GM12878 (cell line): ENCODE data around the gene GAMT. TPM values are rescaled to one million over a fixed set of nuclear protein-coding genes. Genes with fewer than 3 reads are reported as not detected.

Experiments
- ATAC-seq: fragments of 200-7000 bp; cut with Tn5 transposase; 3 replicates; pipeline ENCODE4 v1.9.1; 2020; ENCODE audit warnings: mild to moderate bottlenecking, moderate library complexity
- BruUV-seq: library from RNA; stranded (reverse); fragments of 400-500 nt; replicated peaks from 2 replicates; lab custom pipeline; 2021; lab: Mats Ljungman, UMichigan
- CTCF ChIA-PET: fragments of 300-600 bp; sonication (Branson Sonifier 250); formaldehyde crosslinking; extraction: SDS; loops from one replicate; lab custom pipeline; 2021; ENCODE audit warnings: inconsistent platforms; lab: Yijun Ruan, JAX
- POLR2A ChIA-PET: fragments of 350-600 bp; formaldehyde crosslinking; extraction: SDS; loops from one replicate; lab custom pipeline; 2021; ENCODE audit warnings: inconsistent platforms; lab: Charles Lee
- RAD21 ChIA-PET: fragments of 300-600 bp; sonication (Branson Sonifier 250); formaldehyde crosslinking; loops from one replicate; lab custom pipeline; 2023; ENCODE audit warnings: antibody characterized with exemption; ENCODE audit not compliant: unreplicated experiment; lab: Charles Lee
- SMC1A ChIA-PET: fragments of 300-600 bp; sonication (Branson Sonifier 250); formaldehyde crosslinking; loops from one replicate; lab custom pipeline; 2023; ENCODE audit not compliant: unreplicated experiment, uncharacterized antibody; lab: Charles Lee
- DNase-seq: peaks from one replicate; pipeline ENCODE4 v3.0.0-alpha.2; 2011; ENCODE audit warnings: low read depth, low spot score
- FAIRE-seq: peaks from 3 replicates; lab custom pipeline; 2011; peaks lifted over from hg19 to GRCh38; lab: Jason Lieb, UNC
- H2AFZ ChIP-seq: 2 replicates; pipeline ENCODE4 v1.6.0; 2011; ENCODE audit warnings: low read depth, low read length, control low read depth; ENCODE audit not compliant: control insufficient read depth
- H3K27ac ChIP-seq: 2 replicates; pipeline ENCODE4 v1.5.1; 2011; ENCODE audit warnings: control low read depth; ENCODE audit not compliant: control insufficient read depth, insufficient read depth
- H3K27me3 ChIP-seq, 2 experiments: replicated peaks in 1 of 2; 2 replicates each; pipeline versions ENCODE4 v1.6.0 to v1.6.1; 2011; ENCODE audit warnings: low read length in 1 of 2; ENCODE audit not compliant: control insufficient read depth in 2 of 2, insufficient read depth in 2 of 2
- H3K36me3 ChIP-seq, 2 experiments: 2 replicates each; pipeline ENCODE4 v1.5.1; 2011; ENCODE audit warnings: low read length in 1 of 2; ENCODE audit not compliant: control insufficient read depth in 2 of 2, insufficient read depth in 2 of 2
- H3K4me1 ChIP-seq: 2 replicates; pipeline ENCODE4 v1.6.1; 2011; ENCODE audit warnings: mild to moderate bottlenecking, low read length, moderate library complexity, mixed read lengths; ENCODE audit not compliant: control insufficient read depth, insufficient read depth
- H3K4me2 ChIP-seq: 2 replicates; pipeline ENCODE4 v1.6.0; 2011; ENCODE audit warnings: control low read depth; ENCODE audit not compliant: control insufficient read depth, insufficient read depth
- H3K4me3 ChIP-seq: fragments of 200-600 bp; sonication (generic); 2 replicates; pipeline ENCODE4 v1.5.1; 2016
- H3K79me2 ChIP-seq: 2 replicates; pipeline ENCODE4 v1.6.0; 2011; ENCODE audit warnings: low read length; ENCODE audit not compliant: control insufficient read depth, insufficient read depth
- H3K9ac ChIP-seq: 2 replicates; pipeline ENCODE4 v1.8.0; 2011; ENCODE audit warnings: low read length, control low read depth, mixed read lengths; ENCODE audit not compliant: control insufficient read depth, insufficient read depth
- H3K9me3 ChIP-seq: replicated peaks from 3 replicates; pipeline ENCODE4 v1.5.1; 2011; ENCODE audit warnings: mild to moderate bottlenecking, low read length; ENCODE audit not compliant: control insufficient read depth, insufficient read depth
- H4K20me1 ChIP-seq: 2 replicates; pipeline ENCODE4 v1.6.0; 2011; ENCODE audit not compliant: control insufficient read depth, insufficient read depth
- IKZF2 ChIP-seq, 2 experiments: fragments of 450-650 bp; IDR thresholded peaks; 2 replicates each; pipeline ENCODE4 v1.6.1; 2017; ENCODE audit warnings: mild to moderate bottlenecking in 2 of 2, moderate library complexity in 2 of 2
- JUND ChIP-seq: IDR thresholded peaks from 2 replicates; pipeline ENCODE4 v1.6.1; 2012; ENCODE audit warnings: low read depth, mild to moderate bottlenecking, low read length, improper control_type of control experiment, moderate library complexity
- NFYB ChIP-seq: IDR thresholded peaks from 2 replicates; pipeline ENCODE4 v1.6.1; 2011; ENCODE audit warnings: low read depth, mild to moderate bottlenecking, low read length, improper control_type of control experiment, moderate library complexity; ENCODE audit not compliant: insufficient read depth
- POLR2A ChIP-seq: IDR thresholded peaks from 2 replicates; pipeline ENCODE4 v1.6.1; 2011; ENCODE audit warnings: low read depth, mild to moderate bottlenecking, low read length
- RBBP5 ChIP-seq: fragments of 200-600 bp; sonication (generic); conservative IDR thresholded peaks from 2 replicates; pipeline ENCODE4 v1.6.1; 2016
- SMAD5 ChIP-seq: IDR thresholded peaks from 2 replicates; pipeline ENCODE4 v1.6.1; 2016; ENCODE audit warnings: antibody characterized with exemption, low read depth
- SMARCA5 ChIP-seq: fragments of 450-650 bp; IDR thresholded peaks from 2 replicates; pipeline ENCODE4 v1.6.1; 2017; ENCODE audit warnings: mild to moderate bottlenecking
- ZBTB40 ChIP-seq: fragments of 450-650 bp; IDR thresholded peaks from 2 replicates; pipeline ENCODE4 v1.6.1; 2016; ENCODE audit warnings: mild to moderate bottlenecking, moderate library complexity, borderline replicate concordance
- WGBS: methylation state at CpG from one replicate; pipeline ENCODE4 v1.1.6; 2016; ENCODE audit warnings: low lambda C conversion rate; ENCODE audit not compliant: insufficient replicate concordance, insufficient coverage; ENCODE audit errors: missing lambda C conversion rate; 5-methylcytosine and 5-hydroxymethylcytosine counted together
- in situ Hi-C: fragments of 300-500 bp; cut with MboI; formaldehyde crosslinking; loops from 9 replicates; pipeline ENCODE4 v1.14.3; 2018; ENCODE audit warnings: mixed read lengths
- intact Hi-C: fragments of 100-400 bp; cut with micrococcal nuclease; formaldehyde crosslinking; loops from one replicate; pipeline ENCODE4 v1.14.2; 2022; ENCODE audit not compliant: unreplicated experiment
- polyA plus RNA-seq, 11 experiments: library from polyadenylated mRNA; depleted of rRNA in 4 of 11; unstranded in 6 of 11; stranded (reverse) in 5 of 11; fragments of >200 nt; fragmentation: Nextera tagmentation in 4 of 11; fragmentation: Illumina TruSeq in 1 of 11; extraction: Ambion mirVana in 4 of 11; extraction: Trizol in 1 of 11; gene quantifications; 1 replicate in 1 of 11; 2 replicates in 10 of 11; pipeline versions ENCODE4 v1.2.1 to v1.2.3, GENCODE V29; 2011 to 2016; ENCODE audit warnings: inconsistent platforms in 2 of 11, missing spikeins in 2 of 11, low read depth in 1 of 11
- total RNA-seq, 4 experiments: library from RNA; depleted of rRNA in 3 of 4; stranded (reverse); fragments of >200 nt in 3 of 4; fragmentation: Illumina TruSeq in 1 of 4; extraction: Trizol in 1 of 4; gene quantifications; 2 replicates each; pipeline versions ENCODE4 v1.2.1 to v1.2.3, GENCODE V29; 2013 to 2021

The GAMT gene
- total and polyA plus RNA-seq, 10 of the 15 experiments (the other 5 are each of a cell fraction or from before 2014, with no cell fraction given) = 1.6 to 131 (median 38.8) TPM

DNA sequence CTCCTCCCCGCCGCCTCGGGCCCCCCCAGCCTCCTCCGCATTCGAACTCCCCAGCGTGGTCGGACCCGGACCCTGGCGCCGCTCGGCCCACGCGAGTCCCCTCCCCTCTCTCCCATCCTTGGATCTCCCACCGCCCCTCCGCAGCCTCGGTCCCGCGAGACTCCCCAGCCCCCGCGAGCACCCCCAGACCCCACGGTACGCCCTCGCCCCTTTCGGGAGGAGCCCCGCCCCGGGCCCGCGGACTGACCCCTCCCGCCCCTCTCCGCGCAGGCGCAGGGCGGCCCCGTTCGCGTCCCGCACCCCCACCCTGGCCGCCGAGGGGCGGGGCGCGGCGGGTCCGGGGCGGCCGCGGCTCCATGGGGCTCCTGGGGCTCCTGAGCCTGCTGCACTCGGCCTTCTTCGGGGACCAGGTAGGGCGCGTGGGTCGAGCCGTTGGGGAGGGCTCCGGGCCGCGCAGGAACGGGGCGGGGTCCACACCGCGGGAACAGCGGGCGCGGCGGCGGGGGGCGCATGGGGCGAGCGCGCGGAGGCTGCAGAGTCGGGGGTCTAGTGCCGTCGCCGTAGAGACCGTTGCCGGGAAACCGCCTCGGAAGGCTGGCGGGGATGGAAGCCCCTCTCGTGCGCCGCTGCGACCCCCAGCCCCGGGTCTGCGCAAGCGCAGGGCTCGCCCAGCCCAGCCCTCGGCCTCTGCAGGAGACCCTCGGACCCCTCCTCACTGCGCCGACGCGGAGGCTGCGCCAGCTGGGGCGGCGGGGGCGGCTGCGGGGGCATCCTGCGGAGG lies 44.8 kb upstream of the GAMT start:
- FAIRE-seq (no peak), DNase-seq (no peak), ATAC-seq (no peak)
- no peaks in the 10 kb centered on the region for H3K9me3 ChIP-seq
- BruUV-seq = no TSS peak
- in situ Hi-C loops (no loop called here), intact Hi-C loops (no loop called here)
- no peak overlapping the region for H3K27ac ChIP-seq
- peaks cover 7% of the 10 kb centered on the region; the same call in 1 of the 2 replicates for H3K4me1 ChIP-seq
- no peak overlapping the region for H3K9ac ChIP-seq
- CTCF ChIA-PET = interaction anchor here (1.0 kb wide), 1 partner anchor 19 kb away, joined by 3 read pairs; no protein-coding TSS in a partner anchor
- RAD21 ChIA-PET = no interaction called here
- H3K27me3 ChIP-seq = peaks cover 10 to 14% of the 10 kb centered on the region in 2 experiments
- no peak overlapping the region for H3K4me2 ChIP-seq
- peaks cover 1% of the 10 kb centered on the region for H3K79me2 ChIP-seq
- SMC1A ChIA-PET = no interaction called here
- TF ChIP-seq SMAD5 (no peak), SMARCA5 (no peak), RBBP5 (no peak), IKZF2 (IDR thresholded peaks at IDR 0.05) (no peak)
- no peak overlapping the region for H2AFZ ChIP-seq
- peaks cover 9% of the 10 kb centered on the region in 2 experiments for H3K36me3 ChIP-seq
- WGBS = 5% methylated on average over 49 of the region's 99 CpGs
- H3K4me3 ChIP-seq = no peak overlapping the region
- no peaks in the 10 kb centered on the region for H4K20me1 ChIP-seq
- POLR2A ChIA-PET = no interaction called here

GRCh38 chr19:1445185-1445931 lies 44.0 kb upstream of the GAMT start:
- BruUV-seq = no TSS peak
- CTCF ChIA-PET = interaction anchor here (0.7 to 2.5 kb wide), 5 partner anchors 13 to 201 kb away, joined by 3 to 11 read pairs (median 4); no protein-coding TSS in a partner anchor
- H3K9me3 ChIP-seq = no peaks in the 10 kb centered on the region
- no peaks in the 10 kb centered on the region for H4K20me1 ChIP-seq
- POLR2A ChIA-PET = no interaction called here
- RAD21 ChIA-PET = no interaction called here
- H3K4me2 ChIP-seq = peak overlapping the region; percentile 86
- peaks cover 7% of the 10 kb centered on the region for H3K4me1 ChIP-seq
- peak overlapping the region; percentile 47 for H3K4me3 ChIP-seq
- H3K9ac ChIP-seq = peak overlapping the region; percentile 44; the same call in 1 of the 2 replicates
- peaks cover 4 to 9% of the 10 kb centered on the region in 2 experiments; a peak in 3 of 4 replicates for H3K27me3 ChIP-seq
- peaks cover 9% of the 10 kb centered on the region for H3K79me2 ChIP-seq
- FAIRE-seq = no peak
- DNase-seq = no peak
- in situ Hi-C loops = no loop called here
- SMC1A ChIA-PET = interaction anchor here (1.2 kb wide), 1 partner anchor 321 kb away, joined by 3 read pairs; no protein-coding TSS in a partner anchor
- no peak overlapping the region for H3K27ac ChIP-seq
- 2% methylated on average over 48 of the region's 70 CpGs for WGBS
- intact Hi-C loops = no loop called here
- peak; percentile 94 for ATAC-seq
- H3K36me3 ChIP-seq = peaks cover 14 to 16% of the 10 kb centered on the region in 2 experiments
- H2AFZ ChIP-seq = peak overlapping the region; percentile 41
- TF ChIP-seq POLR2A = no peak; the same call in 1 of the 2 replicates
- no peak for TF ChIP-seq JUND
- TF ChIP-seq NFYB = no peak
- no peak for TF ChIP-seq ZBTB40
